ENCODE results near the gene HOXD9. TPM values are rescaled to one million over a fixed set of nuclear protein-coding genes. Genes with fewer than 3 reads are reported as not detected.

Gene HOXD9
- total and polyA plus RNA-seq, 2 of the 8 experiments (the other 6 are each of a cell fraction or from before 2014, with no cell fraction given): not detected

GRCh38 chr2:176083796-176084261, 38.7 kb upstream of the HOXD9 start, which contains the start of gene EVX2:
TSS of gene EVX2 (minus strand) at chr2:176083962. CDS start at chr2:176083776, 186 bp downstream.
- FAIRE-seq (no peak), DNase-seq (ENCODE audit: low read depth in 1 of 2, low spot score in 2 of 2) (peak in 1 of 2 experiments; percentile 48)
- Histone ChIP-seq H3K36me3 (ENCODE audit: control insufficient read depth in 2 of 4, insufficient read depth in 4 of 4, low read length in 3 of 4) (peaks cover 0 to 2% (median 0%) of the 10 kb centered on the region in 4 experiments; a peak in 1 of 8 replicates), H3K18ac (ENCODE audit: extremely low read depth, low read length) (no peak within 1 kb of the TSS), H2BK5ac (ENCODE audit: low read depth, low read length) (no peak within 1 kb of the TSS), H3K56ac (replicated peaks; ENCODE audit: insufficient read length, low read depth, low read length) (no peak within 1 kb of the TSS), H3K4me2 (ENCODE audit: insufficient read depth in 1 of 2, low read depth in 2 of 2, low read length in 2 of 2) (peak within 1 kb of the TSS; percentile 45 to 50), H3K9me3 (ENCODE audit: insufficient read depth in 2 of 2, low read depth in 1 of 2, low read length in 1 of 2) (no peaks in the 10 kb centered on the region; a peak in 1 of 4 replicates), H3K79me2 (ENCODE audit: control insufficient read depth in 1 of 2, insufficient read depth in 2 of 2, low read length in 2 of 2) (no peaks in the 10 kb centered on the region), H3K27ac (ENCODE audit: low read depth, low read length) (no peak within 1 kb of the TSS), H2BK20ac (ENCODE audit: low read length) (no peak within 1 kb of the TSS), H2AK5ac (ENCODE audit: low read depth, low read length) (no peak within 1 kb of the TSS), H2BK15ac (ENCODE audit: low read length) (no peak within 1 kb of the TSS), H2BK12ac (ENCODE audit: low read depth, low read length) (peak within 1 kb of the TSS; percentile 87; the same call in 1 of the 2 replicates), H4K8ac (ENCODE audit: extremely low read depth, insufficient read depth, low read length) (peak within 1 kb of the TSS; percentile 46; the same call in 1 of the 2 replicates), H3K4me1 (replicated peaks in 1 of 4; ENCODE audit: control insufficient read depth in 3 of 4, insufficient read depth in 4 of 4, low read length in 3 of 4) (peaks cover 0 to 31% (median 11%) of the 10 kb centered on the region in 4 experiments; a peak in 5 of 7 replicates), H3K4me3 (ENCODE audit: extremely low read depth in 1 of 4, insufficient read depth in 2 of 4, low read depth in 3 of 4, low read length in 4 of 4) (peak within 1 kb of the TSS in 1 of 4 experiments; percentile 52; a peak in 3 of 8 replicates), H3K4ac (replicated peaks; ENCODE audit: insufficient read length, low read depth, low read length) (no peak within 1 kb of the TSS), H4K20me1 (replicated peaks in 1 of 2; ENCODE audit: control insufficient read depth in 1 of 2, insufficient read depth in 2 of 2, low read length in 2 of 2) (peaks cover 14 to 23% of the 10 kb centered on the region in 2 experiments), H3K14ac (ENCODE audit: insufficient read length) (no peak within 1 kb of the TSS), H4K5ac (ENCODE audit: insufficient read length, low read depth, low read length) (no peak within 1 kb of the TSS), H3K27me3 (replicated peaks in 1 of 4; ENCODE audit: control insufficient read depth in 3 of 4, extremely low read depth in 1 of 4, insufficient read depth in 3 of 4, low read length in 3 of 4) (peaks cover 93 to 98% (median 96%) of the 10 kb centered on the region in 4 experiments), H4K91ac (replicated peaks; ENCODE audit: insufficient read length, low read length) (no peak within 1 kb of the TSS), H3K79me1 (ENCODE audit: low read depth, low read length) (no peaks in the 10 kb centered on the region), H2BK120ac (replicated peaks; ENCODE audit: low read depth, low read length) (no peak within 1 kb of the TSS), H3K23ac (ENCODE audit: insufficient read length) (no peak within 1 kb of the TSS), H3K23me2 (ENCODE audit: low read depth, low read length) (peaks cover 9% of the 10 kb centered on the region; the same call in 1 of the 2 replicates), H3K9ac (replicated peaks in 1 of 4; ENCODE audit: extremely low read depth in 1 of 4, low read depth in 3 of 4, low read length in 3 of 4) (no peak within 1 kb of the TSS), H2AFZ (ENCODE audit: low read length) (no peak within 1 kb of the TSS)
- WGBS, 2 experiments (ENCODE audit: extremely low coverage in 1 of 2, insufficient coverage in 1 of 2, insufficient read length in 1 of 2, insufficient replicate concordance in 2 of 2, low coverage in 1 of 2, low lambda C conversion rate in 2 of 2, missing lambda C conversion rate in 1 of 2): 14% methylated on average over 25 of the region's 27 CpGs; no CpG with 5 or more reads in 1 of the 2 experiments
- TF ChIP-seq RNF2 (IDR thresholded peaks at IDR 0.05; ENCODE audit: borderline replicate concordance, low read depth, low read length, missing control alignments, poor library complexity, severe bottlenecking) (no peak), CBX8 (IDR thresholded peaks at IDR 0.05; ENCODE audit: borderline replicate concordance, low read depth, low read length) (peak; percentile 83; the same call in 1 of the 2 replicates)
- ChIA-PET CTCF (ENCODE audit: partially characterized antibody) (interaction anchor here (0.6 to 7.8 kb wide), 10 partner anchors 8 to 718 kb away, joined by 3 to 130 read pairs (median 6); partner anchors contain the start of genes HOXD12 and HOXD13), POLR2A (ENCODE audit: partially characterized antibody) (interaction anchor here (0.7 to 1.8 kb wide), 2 partner anchors 10 to 1511 kb away, joined by 3 to 7 read pairs; no protein-coding TSS in a partner anchor)
